SIG-M5 treated with dmso at 0.1 percent for 504 hours (cell line): Measurements from ENCODE around the gene LPCAT2.

ENCODE experiments used
- DNase-seq: peaks from one replicate; lab custom pipeline; 2025; ENCODE audit not compliant: unreplicated experiment; lab: John Stamatoyannopoulos, UW

LPCAT2 gene

GRCh38 chr16:55480228-55480655, 28.6 kb upstream of the LPCAT2 start:
- no peak for DNase-seq

DNA sequence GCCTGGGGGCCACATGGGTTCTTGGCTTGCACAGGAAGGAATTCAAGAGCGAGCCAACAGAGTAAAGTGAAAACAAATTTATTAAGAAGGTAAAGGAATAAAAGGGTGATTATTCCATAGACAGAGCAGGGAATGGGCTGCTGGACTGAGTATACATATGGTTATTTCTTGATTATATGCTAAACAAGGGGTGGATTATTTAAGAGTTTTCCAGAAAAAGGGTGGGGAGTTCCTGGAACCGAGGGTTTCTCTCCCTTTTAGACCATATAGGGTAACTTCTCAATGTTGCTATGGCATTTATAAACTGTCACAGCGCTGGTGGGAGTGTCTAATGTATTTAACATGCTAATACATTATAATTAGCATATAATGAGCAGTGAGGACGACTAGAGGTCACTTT, 27.8 kb upstream of the LPCAT2 start:
- DNase-seq: no peak

- no peak for DNase-seq
Measured at GRCh38 chr16:55482056-55482455, 26.8 kb upstream of the LPCAT2 start.

- no peak for DNase-seq
Measured at GRCh38 chr16:55487048-55487803, 21.6 kb upstream of the LPCAT2 start.

GRCh38 chr16:55488306-55488705, 20.6 kb upstream of the LPCAT2 start:
- DNase-seq: no peak

- DNase-seq: no peak
Measured at GRCh38 chr16:55489119-55489955, 19.5 kb upstream of the LPCAT2 start.

- no peak for DNase-seq
Measured at GRCh38 chr16:55489956-55490265, 19.0 kb upstream of the LPCAT2 start.

DNA sequence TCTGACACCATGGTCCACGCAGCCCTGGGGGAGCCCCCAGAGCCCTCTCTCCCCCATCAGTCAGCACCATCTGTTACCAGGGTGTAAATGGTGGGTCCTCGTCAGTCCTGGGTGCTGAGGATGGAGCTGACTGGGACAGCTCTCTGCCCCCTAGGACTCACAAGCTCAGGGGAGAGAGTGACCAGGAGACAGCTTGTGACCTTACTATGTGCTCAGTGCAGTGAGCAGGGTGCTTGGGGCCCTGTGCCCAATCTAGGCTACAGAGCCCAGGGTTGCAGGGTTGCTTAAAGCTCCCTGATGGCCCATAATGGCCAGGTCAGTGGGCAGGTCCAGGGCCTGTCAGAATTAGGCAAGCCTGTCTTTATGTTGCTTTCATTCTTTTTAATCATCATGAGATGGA, 18.6 kb upstream of the LPCAT2 start:
- no peak for DNase-seq

DNA sequence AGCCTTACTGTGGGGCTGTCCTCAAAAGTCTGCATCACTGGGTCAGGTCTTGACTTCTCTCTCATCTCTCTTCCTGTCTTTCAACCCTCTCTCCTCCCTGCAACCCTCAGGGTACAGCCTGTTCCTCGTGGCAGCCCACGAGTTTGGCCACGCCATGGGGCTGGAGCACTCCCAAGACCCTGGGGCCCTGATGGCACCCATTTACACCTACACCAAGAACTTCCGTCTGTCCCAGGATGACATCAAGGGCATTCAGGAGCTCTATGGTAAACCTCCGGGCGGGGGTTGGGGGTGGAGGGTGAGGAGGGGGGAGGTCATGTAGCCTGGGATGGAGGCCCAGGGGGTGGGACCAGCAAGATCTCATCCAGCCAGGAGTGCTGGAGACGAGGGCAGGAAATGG, 17.2 kb upstream of the LPCAT2 start:
- DNase-seq: no peak

GRCh38 chr16:55492756-55493380, 16.0 kb upstream of the LPCAT2 start:
- DNase-seq: no peak

- DNase-seq: peak; percentile 14
Measured at GRCh38 chr16:55494994-55495421, 13.9 kb upstream of the LPCAT2 start.

GRCh38 chr16:55495616-55496289, 13.1 kb upstream of the LPCAT2 start:
- no peak for DNase-seq

GRCh38 chr16:55496509-55497145, 12.2 kb upstream of the LPCAT2 start:
- DNase-seq: no peak

DNA sequence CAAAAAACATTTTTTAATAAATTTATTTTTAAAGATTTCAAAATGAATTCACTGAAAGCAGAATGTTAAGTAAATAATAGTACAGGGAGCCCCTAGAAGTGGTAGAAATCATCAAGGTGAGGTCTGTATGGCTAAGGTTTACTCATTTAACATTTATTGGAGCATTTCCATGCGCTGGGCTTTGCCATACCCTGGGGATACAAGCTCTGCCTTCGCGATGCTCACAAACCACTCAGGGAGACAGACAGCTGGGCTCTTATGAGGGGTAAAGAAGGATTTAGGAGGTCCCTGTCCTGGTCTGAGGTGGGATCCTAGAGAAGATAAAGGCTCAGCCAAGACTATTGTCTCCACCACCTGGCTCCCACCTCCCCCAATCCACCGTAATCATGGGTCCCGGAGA, 11.3 kb upstream of the LPCAT2 start:
- DNase-seq: no peak

- no peak for DNase-seq
Measured at GRCh38 chr16:55498101-55498500, 10.8 kb upstream of the LPCAT2 start.

GRCh38 chr16:55499281-55499680, 9.6 kb upstream of the LPCAT2 start:
- no peak for DNase-seq

DNA sequence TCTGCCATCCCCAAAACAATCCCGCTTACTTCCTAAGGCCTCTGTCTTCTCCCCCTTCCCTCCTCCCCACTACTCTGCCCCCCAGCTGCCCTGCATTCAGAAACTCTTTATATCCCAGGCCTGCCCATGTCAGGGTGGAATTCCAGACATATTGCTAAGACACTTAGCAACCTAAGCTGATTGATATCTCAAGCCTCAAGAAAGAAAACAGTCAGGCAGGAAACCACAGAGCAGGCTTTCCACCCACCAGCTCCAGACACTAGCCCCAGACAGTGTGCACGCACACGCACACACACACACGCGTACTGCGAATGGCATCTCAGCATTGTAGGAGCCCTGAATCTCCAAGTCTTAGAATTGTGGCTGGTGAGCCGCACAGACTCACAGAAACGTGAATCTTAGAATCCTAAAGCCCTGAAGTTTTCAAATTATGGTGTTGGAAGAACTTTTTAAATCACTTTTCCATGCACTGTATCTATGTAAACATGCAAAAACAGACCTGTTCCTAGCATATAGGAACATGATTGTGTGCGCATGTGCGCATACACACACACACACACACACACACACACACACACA, 8.8 kb upstream of the LPCAT2 start:
- DNase-seq: no peak

- no peak for DNase-seq
Measured at GRCh38 chr16:55500530-55501011, 8.3 kb upstream of the LPCAT2 start.

GRCh38 chr16:55501549-55502322, 7.1 kb upstream of the LPCAT2 start:
- DNase-seq: no peak
